ENCODE results near the gene ROBO2.

- TF ChIP-seq CTCF (IDR thresholded peaks at IDR 0.05; ENCODE audit: poor library complexity): no peak
- TF ChIP-seq EZH2phosphoT487 (IDR thresholded peaks at IDR 0.05; ENCODE audit: low read depth, severe bottlenecking, unreplicated experiment): no peak
- TF ChIP-seq EZH2 (IDR thresholded peaks at IDR 0.05; ENCODE audit: borderline replicate concordance): no peak
These were observed 286.7 kb downstream of the ROBO2 start for GRCh38 chr3:77326586-77326985.

Data from hepatocyte (in vitro differentiated cells).